ENCODE data around the gene PEX13. TPM values are rescaled to one million over a fixed set of nuclear protein-coding genes. Genes with fewer than 3 reads are reported as not detected.

PEX13 gene
- total RNA-seq, 1 experiment from 2014 or later, result 19.8 TPM

GRCh38 chr2:61055557-61055956 is 38.0 kb downstream of the PEX13 start:
- Histone ChIP-seq H3K27me3 (ENCODE audit: insufficient read depth, low read length) (no peaks in the 10 kb centered on the region), H3K9me3 (ENCODE audit: control insufficient read depth in 1 of 2, insufficient read depth in 1 of 2, low read depth in 1 of 2, low read length in 2 of 2) (no peaks in the 10 kb centered on the region), H3K9ac (ENCODE audit: low read length) (no peak overlapping the region), H3K9me2 (ENCODE audit: insufficient read depth) (no peaks in the 10 kb centered on the region), H3K27ac (ENCODE audit: low read depth, low read length) (no peak overlapping the region), H3K4me2 (ENCODE audit: low read length) (no peak overlapping the region), H4K20me1 (ENCODE audit: insufficient read depth) (no peaks in the 10 kb centered on the region), H2AFZ (ENCODE audit: low read depth, low read length, poor library complexity, severe bottlenecking) (no peak overlapping the region), H3K36me3 (ENCODE audit: control insufficient read depth in 1 of 2, insufficient read depth in 2 of 2, low read length in 2 of 2) (peaks cover 0 to 6% of the 10 kb centered on the region in 2 experiments; a peak in 1 of 4 replicates), H3K79me2 (ENCODE audit: insufficient read depth, low read length) (no peaks in the 10 kb centered on the region), H3K4me1 (ENCODE audit: control insufficient read depth in 1 of 2, insufficient read depth in 2 of 2, low read length in 2 of 2) (no peaks in the 10 kb centered on the region), H3K4me3 (replicated peaks in 1 of 2; ENCODE audit: low read depth in 1 of 2, low read length in 2 of 2) (no peak overlapping the region)
- ATAC-seq, result no peak
- BruUV-seq (replicated peaks), result no TSS peak
- RAD21 ChIA-PET (ENCODE audit: low non-redundant PET in 1 of 2, low total read pairs in 2 of 2, uncharacterized antibody in 2 of 2, unreplicated experiment in 2 of 2), result no interaction called here
- TF ChIP-seq, protein P1, sequence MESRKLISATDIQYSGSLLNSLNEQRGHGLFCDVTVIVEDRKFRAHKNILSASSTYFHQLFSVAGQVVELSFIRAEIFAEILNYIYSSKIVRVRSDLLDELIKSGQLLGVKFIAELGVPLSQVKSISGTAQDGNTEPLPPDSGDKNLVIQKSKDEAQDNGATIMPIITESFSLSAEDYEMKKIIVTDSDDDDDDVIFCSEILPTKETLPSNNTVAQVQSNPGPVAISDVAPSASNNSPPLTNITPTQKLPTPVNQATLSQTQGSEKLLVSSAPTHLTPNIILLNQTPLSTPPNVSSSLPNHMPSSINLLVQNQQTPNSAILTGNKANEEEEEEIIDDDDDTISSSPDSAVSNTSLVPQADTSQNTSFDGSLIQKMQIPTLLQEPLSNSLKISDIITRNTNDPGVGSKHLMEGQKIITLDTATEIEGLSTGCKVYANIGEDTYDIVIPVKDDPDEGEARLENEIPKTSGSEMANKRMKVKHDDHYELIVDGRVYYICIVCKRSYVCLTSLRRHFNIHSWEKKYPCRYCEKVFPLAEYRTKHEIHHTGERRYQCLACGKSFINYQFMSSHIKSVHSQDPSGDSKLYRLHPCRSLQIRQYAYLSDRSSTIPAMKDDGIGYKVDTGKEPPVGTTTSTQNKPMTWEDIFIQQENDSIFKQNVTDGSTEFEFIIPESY (IDR thresholded peaks at IDR 0.05; ENCODE audit: extremely low read depth, insufficient replicate concordance, low read length), result no peak
- no peak for TF ChIP-seq MAX (IDR thresholded peaks at IDR 0.05)
- no peak for TF ChIP-seq EZH2 (IDR thresholded peaks at IDR 0.05)
- no peak for TF ChIP-seq EZH2phosphoT487 (IDR thresholded peaks at IDR 0.05; ENCODE audit: borderline replicate concordance)
- TF ChIP-seq EGR1 (IDR thresholded peaks at IDR 0.05; ENCODE audit: low read depth), result no peak
- no peak for TF ChIP-seq RAD21 (IDR thresholded peaks at IDR 0.05; ENCODE audit: low read depth)
- TF ChIP-seq ZNF274 (IDR thresholded peaks at IDR 0.05; ENCODE audit: low read depth, low read length), result no peak
- TF ChIP-seq SRF (IDR thresholded peaks at IDR 0.05; ENCODE audit: low read depth), result no peak
- no peak for TF ChIP-seq CEBPB (IDR thresholded peaks at IDR 0.05; ENCODE audit: low read depth)
- TF ChIP-seq YY1 (IDR thresholded peaks at IDR 0.05; ENCODE audit: extremely low read depth, insufficient replicate concordance, low read depth, low read length), result no peak
- no peak for TF ChIP-seq CTCF (IDR thresholded peaks at IDR 0.05 in 2 of 3, conservative IDR thresholded peaks at IDR 0.05 in 1 of 3; ENCODE audit: borderline replicate concordance in 1 of 3, insufficient read depth in 1 of 3, low read depth in 2 of 3, low read length in 2 of 3)
- no peak for TF ChIP-seq ELF1 (IDR thresholded peaks at IDR 0.05; ENCODE audit: borderline replicate concordance, low read depth)
- TF ChIP-seq JUND (IDR thresholded peaks at IDR 0.05), result no peak
- no peak for TF ChIP-seq REST (IDR thresholded peaks at IDR 0.05; ENCODE audit: low read depth)
- no peak for TF ChIP-seq POLR2AphosphoS5 (IDR thresholded peaks at IDR 0.05; ENCODE audit: low read depth, low read length)
- intact Hi-C loops (cut with micrococcal nuclease), result no loop called here
- POLR2A ChIA-PET, result no interaction called here
- no peak for DNase-seq (ENCODE audit: low read depth, low spot score)
- CTCF ChIA-PET, result no interaction called here

All from HCT116 (cell line).